K562 (cell line): ENCODE results near the gene PIK3C2B. TPM values are rescaled to one million over a fixed set of nuclear protein-coding genes. Genes with fewer than 3 reads are reported as not detected.

Experiments
- CCAR2 ChIP-seq: fragments of 200-400 bp; formaldehyde crosslinking; IDR thresholded peaks from 2 replicates; pipeline ENCODE4 v1.6.1; 2017; ENCODE audit warnings: mild to moderate bottlenecking, low read depth, low read length
- E2F3 ChIP-seq: fragments of 250-450 bp; sonication (Bioruptor Pico); IDR thresholded peaks from 2 replicates; pipeline ENCODE4 v1.4.0; 2020; ENCODE audit warnings: mild to moderate bottlenecking
- ETV5 ChIP-seq: sonication (generic); formaldehyde crosslinking; IDR thresholded peaks from 2 replicates; pipeline ENCODE4 v1.4.0; 2020; ENCODE audit warnings: low read depth, mild to moderate bottlenecking, missing genetic modification reagents
- FOXP1 ChIP-seq: sonication (generic); formaldehyde crosslinking; IDR thresholded peaks from 2 replicates; pipeline ENCODE4 v1.8.0; 2022; ENCODE audit warnings: mild to moderate bottlenecking, missing genetic modification reagents
- MYBL2 ChIP-seq, 2 experiments: fragments of 450-650 bp in 1 of 2; sonication (generic) in 1 of 2; formaldehyde crosslinking in 1 of 2; IDR thresholded peaks; 2 replicates each; pipeline versions ENCODE4 v1.6.1 to v1.8.1; 2017 to 2022; ENCODE audit warnings: borderline replicate concordance in 1 of 2, inconsistent platforms in 1 of 2, low read depth in 1 of 2, mild to moderate bottlenecking in 1 of 2, missing genetic modification reagents in 1 of 2, moderate library complexity in 1 of 2
- PTBP1 ChIP-seq: fragments of 200-400 bp; formaldehyde crosslinking; IDR thresholded peaks from 2 replicates; pipeline ENCODE4 v1.6.1; 2017; ENCODE audit warnings: low read depth, low read length
- RAD51 ChIP-seq: fragments of 450-650 bp; IDR thresholded peaks from 2 replicates; pipeline ENCODE4 v1.7.1; 2016; ENCODE audit warnings: low read depth, mild to moderate bottlenecking, borderline replicate concordance
- SPI1 ChIP-seq: IDR thresholded peaks from 2 replicates; pipeline ENCODE4 v1.6.1; 2011; ENCODE audit warnings: low read depth, low read length, control low read depth, borderline replicate concordance
- TEAD1 ChIP-seq, 2 experiments: fragments of 450-650 bp in 1 of 2; sonication (generic) in 1 of 2; formaldehyde crosslinking; IDR thresholded peaks; 2 replicates each; pipeline versions ENCODE4 v1.4.0 to v1.8.0; 2020 to 2022; ENCODE audit warnings: mild to moderate bottlenecking in 2 of 2, missing genetic modification reagents in 1 of 2
- TSC22D4 ChIP-seq: fragments of 450-650 bp; IDR thresholded peaks from 2 replicates; pipeline ENCODE4 v1.6.1; 2016; ENCODE audit warnings: missing genetic modification characterization, missing biosample characterization, control low read depth
- U2AF1 ChIP-seq: fragments of 200-400 bp; formaldehyde crosslinking; optimal IDR thresholded peaks from 2 replicates; pipeline ENCODE3; 2017; ENCODE audit warnings: mild to moderate bottlenecking, low read depth, low read length, moderate library complexity
- ZBTB9 ChIP-seq: fragments of 450-650 bp; formaldehyde crosslinking; IDR thresholded peaks from 2 replicates; pipeline ENCODE4 v1.4.0; 2020; ENCODE audit warnings: mild to moderate bottlenecking, moderate library complexity
- ZNF232 ChIP-seq: sonication (generic); formaldehyde crosslinking; IDR thresholded peaks from 2 replicates; pipeline ENCODE4 v1.8.0; 2022; ENCODE audit warnings: mild to moderate bottlenecking, missing genetic modification reagents
- ZNF311 ChIP-seq: fragments of 250-450 bp; sonication (Bioruptor Pico); IDR thresholded peaks from 2 replicates; pipeline ENCODE4 v1.4.0; 2020; ENCODE audit warnings: mild to moderate bottlenecking, moderate library complexity
- ZNF354B ChIP-seq: fragments of 250-450 bp; sonication (Bioruptor Pico); IDR thresholded peaks from 2 replicates; pipeline ENCODE4 v1.4.0; 2020
- ZNF551 ChIP-seq: fragments of 250-450 bp; sonication (Bioruptor Pico); IDR thresholded peaks from 2 replicates; pipeline ENCODE4 v1.5.0; 2021; ENCODE audit warnings: mild to moderate bottlenecking, moderate library complexity
- ZNF740 ChIP-seq, 3 experiments: fragments of 200-800 bp in 1 of 3; sonication (Bioruptor generic) in 1 of 3; sonication (generic) in 1 of 3; formaldehyde crosslinking in 1 of 3; IDR thresholded peaks; 2 replicates each; pipeline versions ENCODE4 v1.6.1 to v1.8.0; 2016 to 2022; ENCODE audit warnings: mild to moderate bottlenecking in 2 of 3, missing compliant biosample characterization in 2 of 3, missing genetic modification characterization in 2 of 3, missing genetic modification reagents in 1 of 3
- polyA plus RNA-seq, 8 experiments: library from polyadenylated mRNA; depleted of rRNA in 4 of 8; stranded (reverse) in 5 of 8; unstranded in 3 of 8; fragments of >200 nt; fragmentation: Nextera tagmentation in 2 of 8; fragmentation: Illumina TruSeq in 1 of 8; extraction: Ambion mirVana in 2 of 8; extraction: Trizol in 1 of 8; gene quantifications; 2 replicates each; pipeline versions ENCODE4 v1.2.1 to v1.2.3, GENCODE V29; 2011 to 2014; ENCODE audit warnings: inconsistent platforms in 1 of 8, missing spikeins in 1 of 8
- total RNA-seq, 7 experiments: library from RNA; depleted of rRNA in 6 of 7; stranded (reverse); fragments of >200 nt in 6 of 7; fragmentation: Illumina TruSeq in 2 of 7; extraction: Trizol in 2 of 7; gene quantifications; 2 replicates each; pipeline versions ENCODE4 v1.2.1 to v1.2.3, GENCODE V29; 2011 to 2021; ENCODE audit warnings: low replicate concordance in 1 of 7

Gene PIK3C2B
- total and polyA plus RNA-seq, 9 of the 15 experiments (the other 6 are each of a cell fraction or from before 2014, with no cell fraction given): 0.10 to 2.9 (median 0.72) TPM

- TF ChIP-seq ZNF311 (no peak), PTBP1 (no peak), ZNF232 (CRISPR knock-in tag) (no peak), U2AF1 (no peak), ETV5 (CRISPR knock-in tag) (no peak), ZNF354B (no peak), RAD51 (no peak), CCAR2 (no peak), ZBTB9 (CRISPR knock-in tag) (no peak), FOXP1 (0 out of 2 replicates have a peak, but pooled peaks have one; percentile 55), TSC22D4 (tag) (0 out of 2 replicates have a peak, but pooled peaks have one; percentile 20), TEAD1 (CRISPR knock-in tag; IDR thresholded peaks at IDR 0.05) (peak in 1 of 2 experiments; percentile 71; a peak in 1 of 4 replicates), ZNF740 (CRISPR knock-in tag; IDR thresholded peaks at IDR 0.05) (no peak), ZNF740 (tag; IDR thresholded peaks at IDR 0.05) (no peak), SPI1 (0 out of 2 replicates have a peak, but pooled peaks have one; percentile 23), ZNF551 (no peak), MYBL2 (IDR thresholded peaks at IDR 0.05; ENCODE audit: low read depth) (no peak), MYBL2 (CRISPR knock-in tag; IDR thresholded peaks at IDR 0.05; ENCODE audit: borderline replicate concordance) (0 out of 2 replicates have a peak, but pooled peaks have one; percentile 22), E2F3 (CRISPR knock-in tag) (no peak)
Observed at GRCh38 chr1:204464187-204464631, 30.4 kb downstream of the PIK3C2B start (continued).
